ENCODE data around the gene BBX.

- TF ChIP-seq REST (IDR thresholded peaks at IDR 0.05; ENCODE audit: low read depth) (no peak), TCF12 (IDR thresholded peaks at IDR 0.05; ENCODE audit: low read depth) (no peak), EP300 (IDR thresholded peaks at IDR 0.05; ENCODE audit: borderline replicate concordance) (no peak), CEBPB (IDR thresholded peaks at IDR 0.05) (no peak), YY1 (IDR thresholded peaks at IDR 0.05; ENCODE audit: low read depth) (no peak), CREB1 (IDR thresholded peaks at IDR 0.05; ENCODE audit: low read depth) (no peak), TEAD4 (IDR thresholded peaks at IDR 0.05) (no peak)
Observed at GRCh38 chr3:107704477-107704876, 181.7 kb downstream of the BBX start.
